NOMO-1 treated with dmso at 0.1 percent for 144 hours (cell line): ENCODE results near the gene NBPF1.
"Not testable (repeated sequence)": the region's sequence is repeated elsewhere in the genome, so short reads cannot be mapped to it uniquely, and the experiment has no call there.

Source experiments
- DNase-seq: peaks from one replicate; lab custom pipeline; 2025; ENCODE audit not compliant: unreplicated experiment; lab: John Stamatoyannopoulos, UW

The NBPF1 gene

DNA sequence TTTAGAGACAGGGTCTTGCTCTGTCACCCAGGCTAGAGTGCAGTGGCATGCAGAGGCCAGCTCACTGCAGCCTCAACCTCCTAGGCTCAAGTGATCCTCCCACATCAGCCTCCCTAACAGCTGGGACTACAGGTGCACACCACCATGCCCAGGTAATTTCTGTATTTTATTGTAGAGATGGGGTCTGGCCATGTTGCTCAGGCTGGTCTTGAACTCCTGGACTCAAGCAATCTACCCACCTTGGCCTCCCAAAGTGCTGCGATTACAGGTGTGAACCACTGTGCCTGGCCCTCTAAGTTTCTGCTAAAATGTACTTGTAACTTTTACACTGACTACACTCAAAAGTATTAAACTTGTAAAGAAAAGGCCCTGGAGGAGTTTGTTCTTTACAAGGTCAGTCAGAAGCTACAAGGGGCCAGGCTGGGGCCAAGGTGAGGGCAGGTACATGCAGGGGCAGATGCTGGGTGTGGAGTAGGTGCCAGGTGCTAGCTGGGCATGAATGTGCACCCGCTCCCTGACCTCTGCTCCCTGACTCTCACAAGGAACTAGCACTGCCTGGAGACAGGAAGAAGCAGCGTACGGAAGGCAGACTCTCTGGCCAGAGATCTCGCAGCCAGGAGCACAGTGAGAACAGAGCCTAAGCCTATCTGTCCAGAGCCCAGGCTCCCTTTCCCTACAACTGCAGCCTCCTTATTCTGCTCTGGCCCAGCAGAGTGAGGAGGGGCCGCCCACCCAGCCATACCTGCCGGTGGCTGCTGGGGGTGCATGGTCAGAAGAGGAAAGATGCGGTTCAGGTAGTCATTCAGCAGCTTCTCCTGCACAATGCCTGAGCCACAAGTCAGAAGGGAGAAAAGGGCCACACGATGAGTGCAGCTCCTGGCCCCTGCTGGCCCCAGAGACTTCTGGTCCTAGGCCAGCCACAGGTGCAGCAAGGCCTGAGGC lies 28.9 kb upstream of the NBPF1 start:
- not testable (repeated sequence) for DNase-seq

DNA sequence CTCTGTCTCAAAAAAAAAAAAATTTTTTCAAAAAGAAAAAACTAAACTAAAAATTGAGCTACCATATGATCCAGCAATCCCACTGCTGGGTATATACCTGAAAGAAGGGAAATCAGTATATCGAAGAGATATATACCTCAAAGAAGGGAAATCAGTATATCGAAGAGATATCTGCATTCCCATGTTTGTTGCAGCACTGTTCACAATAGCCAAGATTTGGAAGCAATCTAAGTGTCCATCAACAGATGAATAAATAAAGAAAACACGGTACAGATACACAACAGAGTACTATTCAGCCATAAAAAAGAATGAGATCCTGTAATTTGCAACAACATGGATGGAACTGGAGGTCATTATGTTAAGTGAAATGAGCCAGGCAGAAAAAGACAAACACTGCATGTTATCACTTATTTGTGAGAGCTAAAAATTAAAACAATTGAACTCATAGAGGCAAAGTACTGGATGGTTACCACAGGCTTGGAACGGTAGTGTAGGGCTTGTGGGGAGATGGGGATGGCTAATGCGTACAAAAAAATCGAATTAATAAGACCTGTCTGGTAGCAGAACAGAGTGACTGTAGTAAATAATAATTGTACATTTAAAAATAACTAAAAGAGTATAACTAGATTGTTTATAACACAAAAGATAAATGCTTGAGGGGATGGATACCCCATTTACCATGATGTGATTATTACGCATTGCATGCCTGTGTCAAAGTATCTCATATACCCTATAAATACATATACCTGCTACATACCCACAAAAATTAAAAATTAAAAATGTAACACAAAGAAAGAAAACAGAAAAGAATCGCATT lies 28.0 kb upstream of the NBPF1 start:
- DNase-seq, result not testable (repeated sequence)

DNA sequence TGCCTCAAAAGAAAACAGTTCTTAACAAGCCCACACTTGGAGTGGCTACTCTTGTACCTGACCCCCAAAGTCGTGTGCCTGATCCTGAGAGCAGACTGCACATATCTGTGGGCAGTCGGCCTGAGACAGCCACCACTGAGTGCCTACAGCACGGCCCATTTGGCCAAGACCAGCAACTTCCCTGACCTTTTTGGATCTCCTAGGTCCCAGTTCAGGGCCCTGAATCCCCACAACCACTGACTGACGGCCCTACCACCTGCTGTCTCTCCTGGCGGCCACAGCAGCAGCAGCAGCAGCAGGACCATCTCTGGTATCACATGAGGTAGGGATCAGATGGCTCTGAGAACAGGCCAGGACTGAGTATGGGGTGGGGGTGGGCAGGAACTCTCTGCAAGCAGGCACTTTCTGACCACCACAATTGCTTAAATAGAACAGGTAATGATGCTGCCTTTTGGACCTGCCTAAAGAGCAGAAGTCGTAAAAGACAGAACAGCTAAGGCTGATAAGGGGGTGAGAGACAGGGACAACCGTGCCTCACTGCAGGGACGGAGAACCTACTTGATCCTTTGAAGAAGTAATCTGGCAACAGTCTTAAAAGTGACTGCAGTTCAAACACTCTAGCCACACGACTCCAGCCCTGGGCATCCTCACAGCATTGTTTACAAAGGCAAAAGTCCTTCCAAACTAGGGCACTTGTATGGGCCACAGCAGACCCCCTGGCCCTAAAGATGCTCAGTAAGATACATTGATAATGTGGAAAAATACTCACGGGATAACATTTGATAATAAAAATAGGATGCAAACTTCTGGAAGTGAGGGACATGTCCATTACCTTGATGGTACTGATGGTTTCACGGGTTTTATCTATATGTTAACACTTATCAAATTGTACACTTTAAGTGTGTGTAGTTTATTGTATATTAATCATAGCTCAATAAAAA lies 26.0 kb upstream of the NBPF1 start:
- DNase-seq, result not testable (repeated sequence)

DNA sequence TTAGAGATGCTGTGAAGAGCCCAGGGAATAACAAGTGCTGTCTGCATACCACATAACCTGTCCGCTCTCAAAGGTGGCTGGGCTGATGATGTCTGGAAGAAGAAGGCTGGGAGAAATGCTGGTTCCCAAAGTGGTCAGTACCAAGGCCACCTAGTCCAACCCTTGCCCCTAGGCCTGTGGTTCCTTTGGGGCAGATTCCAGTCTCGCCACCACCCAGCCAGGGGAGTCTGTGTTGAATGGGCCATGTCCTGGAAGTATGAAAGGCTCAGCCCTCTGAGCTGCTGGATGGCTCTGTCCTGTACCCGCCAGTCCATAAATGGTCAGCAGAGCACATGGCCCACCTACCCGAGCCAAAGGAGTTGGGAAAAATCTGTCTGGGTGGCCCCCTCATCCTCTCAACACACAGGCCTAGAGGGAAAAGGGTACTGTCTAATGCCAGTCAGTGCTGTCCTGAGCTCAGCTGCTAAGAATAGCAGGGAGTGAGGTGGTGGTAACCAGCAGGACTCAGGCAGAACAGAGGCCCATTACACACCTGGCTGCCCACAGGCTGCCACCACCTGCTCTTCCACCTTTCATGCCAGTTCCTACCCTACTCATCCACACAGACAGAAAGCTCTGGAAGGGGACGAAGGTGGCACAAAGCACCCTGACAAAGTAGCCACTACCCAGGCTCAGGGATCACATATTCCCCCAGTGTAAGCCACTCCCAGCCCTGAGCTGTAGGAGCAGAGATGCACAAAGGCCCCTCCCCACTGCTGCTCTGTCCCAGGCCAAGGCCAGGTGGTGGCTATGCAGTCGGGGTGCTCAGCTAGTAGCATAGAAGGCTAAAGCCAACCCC lies 24.8 kb upstream of the NBPF1 start:
- DNase-seq, result not testable (repeated sequence)

DNA sequence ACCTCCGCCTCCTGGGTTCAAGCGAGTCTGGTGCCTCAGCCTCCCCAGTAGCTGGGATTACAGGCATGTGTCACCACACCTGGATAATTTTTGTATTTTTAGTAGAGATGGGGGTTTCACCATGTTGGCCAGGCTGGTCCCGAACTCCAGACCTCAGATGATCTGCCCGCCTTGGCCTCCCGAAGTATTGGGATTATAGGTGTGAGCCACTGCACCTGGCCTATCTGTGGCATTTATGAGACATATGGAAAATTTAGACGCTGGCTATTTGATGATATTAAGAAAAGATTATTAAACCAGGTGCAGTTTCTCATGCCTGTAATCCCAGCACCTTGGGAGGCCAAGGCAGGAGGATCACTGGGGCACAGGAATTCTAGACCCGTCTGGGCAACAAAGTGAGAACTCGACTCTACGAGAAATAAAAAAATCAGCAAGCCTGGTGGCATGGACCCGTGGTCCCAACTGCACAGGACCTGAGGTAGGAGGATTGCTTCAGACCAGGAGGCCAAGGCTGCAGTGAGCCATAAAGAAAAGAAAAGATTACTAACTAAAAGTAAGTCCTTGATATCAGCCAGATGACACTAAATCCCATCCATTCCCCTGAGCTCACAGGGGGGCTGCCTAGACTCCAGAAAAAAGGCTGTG lies 23.3 kb upstream of the NBPF1 start:
- DNase-seq, result not testable (repeated sequence)

DNA sequence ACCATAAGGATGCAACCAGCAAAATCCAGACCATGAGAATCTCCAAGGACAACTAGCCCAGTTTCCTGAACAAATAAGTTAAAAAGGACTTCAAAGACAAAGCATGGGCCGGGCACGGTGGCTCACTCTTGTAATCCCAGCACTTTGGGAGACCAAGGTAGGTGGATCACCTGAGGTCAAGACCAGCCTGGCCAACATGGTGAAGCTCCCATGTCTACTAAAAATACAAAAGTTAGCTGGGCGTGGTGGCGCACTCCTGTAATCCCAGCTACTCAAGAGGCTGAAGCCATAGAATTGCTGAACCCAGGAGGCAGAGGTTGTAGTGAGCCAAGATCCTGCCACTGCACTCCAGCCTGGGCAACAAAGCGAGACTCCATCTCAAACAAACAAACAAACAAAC lies 22.6 kb upstream of the NBPF1 start:
- not testable (repeated sequence) for DNase-seq

DNA sequence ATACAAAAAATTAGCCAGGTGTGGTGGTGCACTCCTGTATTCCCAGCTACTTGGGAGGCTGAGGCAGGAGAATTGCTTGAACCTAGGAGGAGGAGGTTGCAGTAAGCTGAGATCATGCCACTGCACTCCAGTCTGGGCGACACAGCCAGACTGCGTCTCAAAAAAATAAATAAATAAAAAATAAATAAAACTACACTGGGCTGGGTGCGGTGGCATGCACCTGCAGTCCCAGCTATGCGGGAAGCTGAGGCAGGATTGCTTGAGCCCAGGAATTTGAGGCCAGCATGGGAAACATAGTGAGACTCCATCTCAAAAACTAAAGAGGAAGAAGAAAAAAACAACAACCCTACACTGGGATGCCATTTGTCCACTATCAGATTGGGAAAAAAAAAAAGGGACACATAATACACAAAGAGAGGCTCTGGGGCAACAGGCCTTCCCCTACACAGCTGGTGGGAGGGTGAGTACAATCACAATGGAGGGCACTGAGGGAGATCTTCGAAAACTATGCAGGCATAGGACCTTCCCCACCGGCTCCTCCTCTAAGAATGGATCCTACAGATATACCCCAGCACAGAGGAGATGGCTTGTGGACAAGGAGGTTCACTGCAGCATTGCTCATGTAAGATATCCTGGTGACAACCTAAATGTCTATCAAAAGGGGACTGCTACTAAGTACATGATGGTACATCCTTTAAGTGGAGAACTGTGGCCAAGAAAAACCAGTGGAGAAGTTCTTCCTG lies 20.3 kb upstream of the NBPF1 start:
- DNase-seq, result not testable (repeated sequence)

DNA sequence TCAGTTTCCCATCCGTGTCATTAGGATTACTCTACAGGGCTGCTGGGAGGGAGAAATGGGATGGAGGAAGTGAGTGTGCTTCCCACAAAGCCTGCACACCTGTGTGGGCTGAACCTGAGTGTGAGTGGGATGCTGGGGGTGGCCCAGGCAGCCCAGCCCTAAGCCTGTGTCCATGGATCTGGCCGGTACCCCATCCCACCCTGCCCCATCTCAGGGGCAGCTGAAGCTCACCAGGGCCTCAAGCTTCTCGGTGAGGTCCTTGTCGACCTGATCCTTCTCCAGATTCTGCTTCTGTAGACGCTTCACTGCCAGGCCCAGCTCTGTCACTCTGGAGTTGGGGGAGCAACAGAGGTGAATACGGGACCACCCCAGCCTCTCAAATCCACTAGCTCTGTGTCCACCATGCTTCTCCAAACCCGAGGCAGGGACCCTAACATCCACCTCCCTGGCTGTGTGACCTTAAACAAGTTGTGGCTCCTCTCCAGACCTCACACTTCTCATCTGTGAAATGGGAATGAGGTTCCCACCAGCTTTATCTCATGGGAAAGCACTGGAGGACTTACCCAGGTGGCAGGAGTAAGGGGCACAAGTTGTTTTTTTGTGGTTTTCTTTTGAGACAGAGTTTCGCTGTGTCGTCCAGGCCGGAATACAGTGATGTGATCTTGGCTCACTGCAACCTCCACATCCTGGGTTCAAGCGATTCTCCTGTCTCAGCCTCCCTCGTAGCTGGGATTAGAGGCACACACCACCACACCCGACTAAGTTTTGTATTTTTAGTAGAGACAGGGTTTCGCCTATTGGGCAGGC lies 18.9 kb upstream of the NBPF1 start:
- not testable (repeated sequence) for DNase-seq

DNA sequence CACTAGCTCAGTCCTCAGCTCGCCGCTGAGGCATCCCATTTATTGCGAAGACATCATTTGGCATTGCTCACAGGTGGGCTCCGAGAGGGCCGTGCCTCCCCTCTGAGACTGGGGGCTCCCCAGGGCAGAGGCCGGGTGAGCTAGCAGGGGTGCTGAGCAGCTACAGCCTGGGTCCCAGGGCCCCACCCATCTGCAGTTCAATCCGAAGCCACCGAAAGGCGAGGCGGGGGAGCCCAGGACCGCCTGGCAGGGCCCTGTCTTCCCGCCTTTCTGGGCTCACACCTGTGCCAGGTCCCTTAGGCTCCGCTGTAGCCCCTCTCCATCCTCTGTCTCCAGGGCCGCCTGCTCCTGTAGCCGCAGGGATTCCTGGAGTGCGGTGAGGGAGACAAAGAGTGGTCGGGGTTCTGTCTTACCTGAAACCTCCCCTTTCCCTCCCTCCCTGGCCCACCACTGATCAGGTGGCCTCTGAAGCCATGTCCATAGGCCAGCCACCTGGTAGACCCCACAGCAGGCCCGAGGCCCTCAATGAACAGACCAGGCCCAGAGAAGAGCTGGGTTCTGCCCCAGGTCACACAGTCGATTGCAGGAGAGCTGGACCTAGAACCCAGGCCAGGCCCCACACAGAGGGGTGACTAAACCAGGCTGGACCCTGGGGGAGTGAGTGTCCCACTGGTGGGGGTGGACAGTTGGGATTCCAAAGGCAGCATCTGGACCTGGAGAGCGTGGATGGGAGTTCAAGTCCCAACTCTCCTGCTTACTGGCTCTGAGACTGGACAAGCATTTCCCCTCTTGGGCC lies 18.1 kb upstream of the NBPF1 start:
- DNase-seq, result no peak

DNA sequence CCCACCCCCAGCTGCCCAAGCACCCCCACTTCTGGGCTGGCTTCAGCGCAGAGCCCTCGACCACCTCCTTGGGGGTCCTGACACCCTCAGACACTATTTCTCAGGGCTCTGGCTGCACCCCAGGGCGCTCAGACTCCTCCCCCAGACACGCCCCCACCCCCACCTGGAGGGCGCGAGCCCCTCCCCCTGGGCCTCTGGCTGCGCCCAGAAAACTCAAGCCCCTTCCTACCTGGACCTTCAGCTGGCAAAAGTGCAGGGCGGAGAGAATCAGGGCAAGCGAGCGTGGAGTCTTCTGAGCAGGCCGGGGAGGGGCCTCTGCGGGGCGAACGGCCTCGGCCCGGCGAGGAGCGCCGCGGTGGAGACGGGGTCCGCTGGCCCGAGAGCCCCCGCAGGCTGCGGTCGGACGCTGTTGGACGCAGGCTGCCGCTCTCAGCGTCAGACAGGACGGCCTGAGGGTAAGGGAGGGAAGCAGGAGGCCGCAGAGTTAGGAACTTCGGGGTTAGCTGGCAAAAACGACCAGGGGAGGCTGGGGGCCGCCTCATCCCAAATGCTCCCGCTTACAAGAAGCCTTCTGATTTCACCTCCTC lies 17.4 kb upstream of the NBPF1 start:
- DNase-seq, result no peak

DNA sequence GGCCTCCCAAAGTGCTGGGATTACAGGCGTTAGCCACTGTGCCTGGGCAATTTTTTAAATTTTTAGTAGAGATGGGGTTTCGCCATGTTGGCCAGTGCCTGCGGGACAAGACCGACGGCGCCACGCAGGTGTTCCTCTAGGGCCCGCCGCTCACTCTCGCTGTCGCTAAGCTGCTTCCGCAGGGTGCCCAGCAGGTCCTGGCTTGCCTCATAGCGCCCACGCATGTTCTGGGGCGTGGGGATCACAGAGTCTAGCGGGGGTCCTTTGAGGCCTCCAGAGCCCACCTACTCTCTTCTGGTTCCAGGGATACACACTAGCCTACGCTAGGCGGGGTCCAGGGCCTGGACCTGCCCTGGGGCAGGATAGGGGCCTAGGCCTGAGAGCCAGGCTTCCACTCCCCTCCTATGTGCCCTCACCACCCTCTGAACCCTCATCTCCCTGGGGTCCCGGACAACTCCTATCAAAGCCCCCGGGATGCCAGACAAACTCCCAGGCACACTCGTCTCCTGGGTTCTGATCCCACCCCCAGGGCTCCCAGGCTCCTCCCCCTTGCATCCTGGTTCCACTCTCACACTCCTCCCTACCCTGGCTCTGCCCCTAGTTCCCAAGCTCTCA lies 16.7 kb upstream of the NBPF1 start:
- DNase-seq, result not testable (repeated sequence)

DNA sequence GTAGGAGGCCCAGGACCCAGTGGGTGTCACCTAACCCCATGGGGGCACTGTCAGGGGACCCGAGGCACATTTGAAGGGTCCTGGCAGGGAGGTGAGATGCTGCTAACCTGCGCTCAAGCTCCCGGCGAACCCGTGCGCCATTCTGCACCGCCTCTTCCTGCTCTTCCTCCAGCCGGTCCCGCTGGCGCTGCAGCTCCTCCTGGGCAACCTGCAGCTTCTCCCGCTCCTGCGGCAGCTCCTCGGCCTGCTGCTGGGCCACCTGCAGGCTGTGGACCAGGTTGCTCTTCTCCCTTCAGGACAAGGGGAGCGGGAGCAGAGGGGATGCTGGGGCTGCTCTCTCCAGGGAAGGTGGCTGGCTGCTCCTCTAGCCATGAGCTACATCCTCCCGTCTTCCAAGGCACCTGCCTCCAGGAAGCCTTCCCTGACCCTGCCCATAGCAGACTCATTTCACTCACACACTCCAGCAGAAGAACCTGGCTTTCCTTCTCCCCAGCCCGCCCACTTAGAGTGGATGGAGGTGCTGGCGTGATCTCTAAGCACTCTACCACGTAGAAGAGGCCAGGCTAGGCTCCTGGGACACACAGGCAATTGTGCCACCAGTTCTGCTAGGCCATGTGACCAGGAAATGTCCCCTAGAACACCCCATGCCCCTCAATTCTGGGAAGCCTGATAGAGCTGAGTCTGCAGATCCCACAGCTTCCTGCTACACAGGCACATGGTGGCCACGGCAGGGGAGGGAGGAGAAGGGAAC lies 15.2 kb upstream of the NBPF1 start:
- no peak for DNase-seq

DNA sequence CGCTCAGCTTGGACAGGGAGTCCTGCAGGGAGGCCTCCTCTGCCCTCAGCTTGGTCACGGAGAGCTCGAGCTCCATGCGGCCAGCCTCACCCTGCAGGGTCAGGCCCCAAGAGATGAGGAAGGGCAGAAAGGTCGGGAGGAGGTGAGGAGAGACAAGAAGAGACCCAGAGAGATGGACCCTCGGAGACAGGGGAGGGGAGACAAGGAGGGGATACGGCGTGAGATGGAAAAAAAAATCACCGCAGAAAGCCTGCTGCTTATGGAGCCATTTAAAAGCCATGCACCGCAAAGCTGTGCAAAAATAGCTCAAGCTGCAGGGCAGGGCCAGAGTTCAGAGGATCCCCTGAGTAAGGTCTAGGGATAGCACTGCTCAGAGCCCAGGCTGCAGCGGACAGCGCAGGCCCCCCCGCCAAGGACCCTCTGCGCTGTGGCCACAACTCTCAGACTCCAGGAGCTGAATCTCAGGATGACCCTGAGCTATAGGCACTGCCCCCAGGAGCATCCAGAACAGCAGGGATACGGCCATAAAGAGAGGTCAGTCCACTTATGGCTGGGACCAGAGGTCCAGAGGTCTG lies 13.1 kb upstream of the NBPF1 start:
- not testable (repeated sequence) for DNase-seq

DNA sequence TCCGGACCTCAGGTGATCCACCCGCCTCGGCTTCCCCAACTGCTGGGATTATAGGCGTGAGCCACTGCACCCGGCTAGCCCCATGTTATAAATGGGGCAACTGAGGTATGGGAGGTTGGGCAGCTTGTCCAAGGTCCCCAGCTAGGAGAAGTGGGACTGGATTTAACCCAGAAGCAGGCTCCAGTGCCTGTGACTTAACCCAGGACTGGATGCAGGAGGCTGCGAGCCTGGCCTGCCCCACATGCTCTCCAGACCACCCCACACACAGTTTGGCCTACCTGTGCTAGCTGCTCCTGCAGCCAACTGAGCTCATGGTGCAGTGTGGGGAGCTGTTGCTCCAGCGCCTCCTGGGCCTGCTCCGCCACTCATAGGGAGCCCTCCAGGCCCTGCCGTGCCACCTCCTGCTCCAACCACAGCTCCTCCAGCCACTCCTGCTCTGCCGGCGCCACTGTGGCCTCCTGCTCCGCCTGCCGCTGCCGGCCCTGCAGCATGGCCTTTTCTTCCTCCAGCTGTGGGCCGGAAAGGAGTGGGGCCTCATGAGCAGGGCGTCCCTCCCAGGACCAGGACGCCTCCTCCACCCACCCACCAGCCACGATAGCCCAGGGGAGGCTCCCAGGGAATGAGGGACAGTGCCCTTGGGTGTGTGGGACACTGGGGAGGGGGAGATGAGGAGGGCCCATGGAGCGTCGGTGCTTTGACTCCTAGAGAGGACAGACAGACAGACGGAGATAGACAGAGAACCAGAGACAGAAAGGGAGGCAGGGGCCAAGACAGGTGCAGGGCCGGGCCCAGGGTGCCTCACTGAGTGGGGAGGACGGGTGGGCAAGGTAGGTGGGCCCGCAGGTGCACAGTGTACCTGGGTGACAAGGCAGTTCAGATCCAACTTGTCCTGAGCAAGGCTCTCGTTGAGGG lies 12.4 kb upstream of the NBPF1 start:
- no peak for DNase-seq
